PC-9 (cell line): Measurements from ENCODE around the gene NR6A1. TPM values are rescaled to one million over a fixed set of nuclear protein-coding genes. Genes with fewer than 3 reads are reported as not detected.

ENCODE experiments used
- BruUV-seq: library from RNA; stranded (reverse); fragments of 400-500 nt; replicated peaks from 2 replicates; lab custom pipeline; 2021; lab: Mats Ljungman, UMichigan
- CTCF ChIA-PET: fragments of 300-600 bp; sonication (Branson Sonifier 250); formaldehyde crosslinking; loops from one replicate; lab custom pipeline; 2022; ENCODE audit warnings: antibody characterized with exemption; lab: Charles Lee
- POLR2A ChIA-PET: fragments of 300-600 bp; sonication (Branson Sonifier 250); formaldehyde crosslinking; loops from one replicate; lab custom pipeline; 2022; ENCODE audit warnings: antibody characterized with exemption; ENCODE audit not compliant: unreplicated experiment; lab: Charles Lee
- DNase-seq, 2 experiments: peaks; one replicate each; pipeline versions ENCODE4 v3.0.0 to v3.0.0-alpha.2; 2015 to 2022; ENCODE audit warnings: mixed read lengths in 1 of 2
- H2AFZ ChIP-seq: fragments of 200-600 bp; sonication (generic); 2 replicates; pipeline ENCODE4 v1.8.1; 2017; ENCODE audit warnings: antibody characterized with exemption
- H3F3A ChIP-seq: fragments of 200-600 bp; sonication (generic); 2 replicates; pipeline ENCODE4 v1.8.1; 2017; ENCODE audit warnings: antibody characterized with exemption, mild to moderate bottlenecking, low read depth; ENCODE audit not compliant: insufficient read depth
- H3K27ac ChIP-seq: fragments of 200-600 bp; sonication (generic); 2 replicates; pipeline ENCODE4 v1.6.1; 2016; ENCODE audit warnings: mixed run types
- H3K27me3 ChIP-seq: fragments of 200-600 bp; sonication (generic); 2 replicates; pipeline ENCODE4 v1.6.1; 2016; ENCODE audit warnings: low read depth, mixed run types; ENCODE audit not compliant: insufficient read depth
- H3K36me3 ChIP-seq: fragments of 200-600 bp; sonication (generic); 2 replicates; pipeline ENCODE4 v1.6.1; 2016; ENCODE audit warnings: low read depth, mixed run types
- H3K4me1 ChIP-seq: fragments of 200-600 bp; sonication (generic); replicated peaks from 2 replicates; pipeline ENCODE4 v1.6.1; 2016; ENCODE audit warnings: mixed run types; ENCODE audit not compliant: insufficient read depth
- H3K4me2 ChIP-seq: fragments of 200-600 bp; sonication (generic); 2 replicates; pipeline ENCODE4 v1.6.1; 2017; ENCODE audit warnings: mixed run types
- H3K4me3 ChIP-seq: fragments of 200-600 bp; sonication (generic); 2 replicates; pipeline ENCODE4 v1.6.1; 2016; ENCODE audit warnings: mixed run types
- H3K79me2 ChIP-seq: fragments of 200-600 bp; sonication (generic); 2 replicates; pipeline ENCODE4 v1.6.1; 2017; ENCODE audit warnings: low read depth, mixed run types
- H3K9me2 ChIP-seq: fragments of 200-600 bp; sonication (generic); 2 replicates; pipeline ENCODE4 v1.8.1; 2017; ENCODE audit warnings: mild to moderate bottlenecking; ENCODE audit not compliant: insufficient read depth
- H3K9me3 ChIP-seq: fragments of 200-600 bp; sonication (generic); 2 replicates; pipeline ENCODE4 v1.8.1; 2016; ENCODE audit warnings: low read depth; ENCODE audit not compliant: insufficient read depth
- H4K20me1 ChIP-seq: fragments of 200-600 bp; sonication (generic); 2 replicates; pipeline ENCODE4 v1.8.1; 2017; ENCODE audit not compliant: insufficient read depth
- CTCF ChIP-seq: fragments of 200-600 bp; sonication (generic); conservative IDR thresholded peaks from 2 replicates; pipeline ENCODE4 v1.6.1; 2017; ENCODE audit warnings: mixed run types, antibody characterized with exemption, mild to moderate bottlenecking, moderate library complexity
- EZH2 ChIP-seq: fragments of 200-600 bp; sonication (generic); IDR thresholded peaks from 2 replicates; pipeline ENCODE4 v1.8.0; 2017; ENCODE audit warnings: antibody characterized with exemption, low read depth
- intact Hi-C: fragments of 100-400 bp; cut with micrococcal nuclease; formaldehyde crosslinking; loops from one replicate; pipeline ENCODE4 v1.10.0; 2022; ENCODE audit not compliant: unreplicated experiment
- total RNA-seq: library from RNA; stranded (reverse); gene quantifications from 2 replicates; pipeline ENCODE4 v1.2.3, GENCODE V29; 2021

The NR6A1 gene
- total RNA-seq, 1 experiment from 2014 or later: 13.0 TPM

DNA sequence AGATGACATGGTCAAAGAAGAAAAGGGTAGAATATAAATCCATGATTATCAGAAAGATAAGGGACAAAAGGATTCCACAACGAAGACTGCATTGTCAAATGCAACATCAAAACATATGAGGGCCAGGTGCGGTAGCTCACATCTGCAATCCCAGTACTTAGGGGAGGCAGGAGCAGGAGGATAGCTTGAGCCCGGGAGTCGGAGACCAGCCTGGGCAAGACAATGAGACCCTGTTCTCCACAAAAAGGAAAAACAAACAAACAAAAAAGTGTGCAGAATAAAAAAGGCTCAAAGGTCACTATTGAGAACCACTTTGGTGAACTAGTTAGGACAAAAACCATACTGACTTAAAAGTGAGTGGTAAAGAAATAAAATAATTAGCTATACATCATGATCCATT is 203.7 kb downstream of the NR6A1 start:
- POLR2A ChIA-PET: no interaction called here
- DNase-seq: no peak
- no peaks in the 10 kb centered on the region for H3F3A ChIP-seq
- no peak overlapping the region for H3K27ac ChIP-seq
- no peak overlapping the region for H2AFZ ChIP-seq
- H3K79me2 ChIP-seq: peaks cover 6% of the 10 kb centered on the region; the same call in 1 of the 2 replicates
- no peaks in the 10 kb centered on the region for H3K9me2 ChIP-seq
- H3K4me3 ChIP-seq: no peak overlapping the region
- H3K4me1 ChIP-seq: peaks cover 19% of the 10 kb centered on the region
- no peaks in the 10 kb centered on the region for H3K36me3 ChIP-seq
- no TSS peak for BruUV-seq
- no peaks in the 10 kb centered on the region for H4K20me1 ChIP-seq
- no peak overlapping the region for H3K4me2 ChIP-seq
- no peak for TF ChIP-seq CTCF
- no peak for TF ChIP-seq EZH2
- H3K9me3 ChIP-seq: no peaks in the 10 kb centered on the region
- H3K27me3 ChIP-seq: no peaks in the 10 kb centered on the region
- intact Hi-C loops: no loop called here
- CTCF ChIA-PET: interaction anchor here (0.6 kb wide), 1 partner anchor 50 kb away, joined by 5 read pairs; no protein-coding TSS in a partner anchor

- Histone ChIP-seq H3K4me1 (peaks cover 17% of the 10 kb centered on the region), H3K27ac (no peak overlapping the region), H2AFZ (no peak overlapping the region), H3K4me3 (no peak overlapping the region), H3K79me2 (peaks cover 4% of the 10 kb centered on the region; the same call in 1 of the 2 replicates), H3K27me3 (no peaks in the 10 kb centered on the region), H3F3A (peaks cover 6% of the 10 kb centered on the region; the same call in 1 of the 2 replicates), H3K36me3 (no peaks in the 10 kb centered on the region), H3K9me2 (no peaks in the 10 kb centered on the region), H3K9me3 (no peaks in the 10 kb centered on the region), H3K4me2 (no peak overlapping the region), H4K20me1 (no peaks in the 10 kb centered on the region)
- ChIA-PET POLR2A (interaction anchor here (0.5 kb wide), 1 partner anchor 227 kb away, joined by 3 read pairs; no protein-coding TSS in a partner anchor), CTCF (no interaction called here)
- DNase-seq: no peak
- TF ChIP-seq EZH2 (no peak), CTCF (no peak)
- no TSS peak for BruUV-seq
- intact Hi-C loops: no loop called here
Measured at GRCh38 chr9:124562328-124562727, 208.8 kb downstream of the NR6A1 start.

GRCh38 chr9:124559871-124560270 is 211.2 kb downstream of the NR6A1 start:
- intact Hi-C loops: loop anchor here (1.0 kb wide), 1 partner anchor 10 kb away; no protein-coding TSS in a partner anchor
- CTCF ChIA-PET: interaction anchor here (1.1 kb wide), 1 partner anchor 8 kb away, joined by 3 read pairs; no protein-coding TSS in a partner anchor
- POLR2A ChIA-PET: interaction anchor here (0.6 to 0.7 kb wide), 2 partner anchors 32 to 143 kb away, joined by 3 to 4 read pairs; no protein-coding TSS in a partner anchor
- Histone ChIP-seq H3K79me2 (0 out of 2 replicates have a peak, but pooled peaks cover 3% of the 10 kb centered on the region), H3K27ac (no peak overlapping the region), H3F3A (peaks cover 6% of the 10 kb centered on the region; the same call in 1 of the 2 replicates), H3K9me3 (no peaks in the 10 kb centered on the region), H4K20me1 (no peaks in the 10 kb centered on the region), H2AFZ (no peak overlapping the region), H3K4me1 (peaks cover 17% of the 10 kb centered on the region), H3K4me2 (peak overlapping the region; percentile 43), H3K4me3 (no peak overlapping the region), H3K36me3 (no peaks in the 10 kb centered on the region), H3K9me2 (no peaks in the 10 kb centered on the region), H3K27me3 (no peaks in the 10 kb centered on the region)
- TF ChIP-seq EZH2: no peak
- TF ChIP-seq CTCF: no peak
- DNase-seq: peak; percentile 21 to 90
- BruUV-seq: no TSS peak
